ENCODE results near the gene GPX4. TPM values are rescaled to one million over a fixed set of nuclear protein-coding genes. Genes with fewer than 3 reads are reported as not detected.

Gene GPX4
- total and polyA plus RNA-seq, 2 of the 13 experiments (the other 11 are each of a cell fraction or from before 2014, with no cell fraction given) = 535 to 613 TPM

DNA sequence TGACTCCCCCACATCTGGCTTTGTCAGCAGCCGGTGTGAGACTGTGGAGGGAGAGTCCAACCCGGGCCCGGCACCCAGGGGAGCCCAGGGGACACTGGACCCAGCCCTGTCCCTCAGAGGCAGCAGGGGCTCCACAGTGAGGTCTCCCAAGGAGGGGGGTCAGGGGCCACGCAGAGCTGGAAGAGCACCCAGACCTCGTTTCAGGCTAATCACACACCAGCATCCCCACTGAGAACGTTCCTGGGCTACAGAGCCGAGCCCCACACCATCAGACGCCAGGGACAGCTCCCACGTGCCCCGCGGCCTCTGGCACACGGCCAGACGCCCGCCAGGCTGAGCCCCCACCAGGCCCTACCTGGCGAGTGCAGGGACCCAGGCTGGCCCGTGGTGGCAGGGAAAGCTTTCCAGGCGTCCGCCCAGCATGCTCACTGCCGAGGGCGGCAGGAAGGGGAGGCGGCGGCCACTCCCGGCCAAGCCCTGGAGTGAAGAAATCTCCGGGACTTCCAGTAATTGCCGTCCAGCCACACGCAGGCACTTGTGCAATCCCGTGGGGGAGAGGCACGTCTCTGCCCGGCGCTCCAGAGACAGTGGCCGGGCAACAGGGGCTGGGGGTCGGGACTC, 51.0 kb downstream of the GPX4 start (continued):
- TF ChIP-seq, protein P1, sequence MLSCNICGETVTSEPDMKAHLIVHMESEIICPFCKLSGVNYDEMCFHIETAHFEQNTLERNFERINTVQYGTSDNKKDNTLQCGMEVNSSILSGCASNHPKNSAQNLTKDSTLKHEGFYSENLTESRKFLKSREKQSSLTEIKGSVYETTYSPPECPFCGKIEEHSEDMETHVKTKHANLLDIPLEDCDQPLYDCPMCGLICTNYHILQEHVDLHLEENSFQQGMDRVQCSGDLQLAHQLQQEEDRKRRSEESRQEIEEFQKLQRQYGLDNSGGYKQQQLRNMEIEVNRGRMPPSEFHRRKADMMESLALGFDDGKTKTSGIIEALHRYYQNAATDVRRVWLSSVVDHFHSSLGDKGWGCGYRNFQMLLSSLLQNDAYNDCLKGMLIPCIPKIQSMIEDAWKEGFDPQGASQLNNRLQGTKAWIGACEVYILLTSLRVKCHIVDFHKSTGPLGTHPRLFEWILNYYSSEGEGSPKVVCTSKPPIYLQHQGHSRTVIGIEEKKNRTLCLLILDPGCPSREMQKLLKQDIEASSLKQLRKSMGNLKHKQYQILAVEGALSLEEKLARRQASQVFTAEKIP (CRISPR knock-in tag; IDR thresholded peaks at IDR 0.05; ENCODE audit: borderline replicate concordance) = no peak
- TF ChIP-seq CEBPZ (IDR thresholded peaks at IDR 0.05; ENCODE audit: low read length) (no peak), ZGPAT (CRISPR knock-in tag; IDR thresholded peaks at IDR 0.05) (peak; percentile 41; the same call in 1 of the 2 replicates), ZNF704 (CRISPR knock-in tag; IDR thresholded peaks at IDR 0.05; ENCODE audit: borderline replicate concordance) (no peak), HIC2 (CRISPR knock-in tag; IDR thresholded peaks at IDR 0.05; ENCODE audit: low read depth) (0 out of 2 replicates have a peak, but pooled peaks have one; percentile 42), ZNF572 (CRISPR knock-in tag; IDR thresholded peaks at IDR 0.05) (no peak), ZNF331 (CRISPR knock-in tag; IDR thresholded peaks at IDR 0.05) (no peak; the same call in 1 of the 2 replicates), ZFP36L1 (CRISPR knock-in tag; IDR thresholded peaks at IDR 0.05) (no peak), KAT7 (CRISPR knock-in tag; IDR thresholded peaks at IDR 0.05; ENCODE audit: borderline replicate concordance) (no peak), SNAPC2 (CRISPR knock-in tag; IDR thresholded peaks at IDR 0.05) (no peak), TBX2 (CRISPR knock-in tag; IDR thresholded peaks at IDR 0.05; ENCODE audit: borderline replicate concordance) (no peak), CEBPB (IDR thresholded peaks at IDR 0.05; ENCODE audit: borderline replicate concordance, low read depth, low read length) (peak; percentile 99), TSC22D2 (CRISPR knock-in tag; IDR thresholded peaks at IDR 0.05; ENCODE audit: borderline replicate concordance) (no peak), CEBPG (CRISPR knock-in tag; IDR thresholded peaks at IDR 0.05) (peak; percentile 89), BCL6 (CRISPR knock-in tag; IDR thresholded peaks at IDR 0.05) (peak; percentile 86), ZNF563 (CRISPR knock-in tag; IDR thresholded peaks at IDR 0.05) (no peak)
- TF ChIP-seq, protein P2, sequence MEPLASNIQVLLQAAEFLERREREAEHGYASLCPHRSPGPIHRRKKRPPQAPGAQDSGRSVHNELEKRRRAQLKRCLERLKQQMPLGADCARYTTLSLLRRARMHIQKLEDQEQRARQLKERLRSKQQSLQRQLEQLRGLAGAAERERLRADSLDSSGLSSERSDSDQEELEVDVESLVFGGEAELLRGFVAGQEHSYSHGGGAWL (CRISPR knock-in tag; IDR thresholded peaks at IDR 0.05) = no peak
